Chondrocyte (in vitro differentiated cells): Measurements from ENCODE around the gene RMND5B. TPM values are rescaled to one million over a fixed set of nuclear protein-coding genes. Genes with fewer than 3 reads are reported as not detected.
A peak's percentile ranks its signal among the peaks of the same experiment; 100 is the strongest.

Source experiments
- DNase-seq: peaks from one replicate; pipeline ENCODE4 v3.0.0; 2021; ENCODE audit warnings: mixed read lengths, low spot score
- H3K27ac Mint-ChIP-seq: one replicate; pipeline ENCODE4 v1.8.0; 2021; ENCODE audit warnings: mild to moderate bottlenecking, moderate library complexity, mixed read lengths; ENCODE audit not compliant: unreplicated experiment
- H3K27me3 Mint-ChIP-seq: 2 replicates; pipeline ENCODE4 v1.8.0; 2021; ENCODE audit warnings: low read depth, mixed read lengths
- H3K36me3 Mint-ChIP-seq: 2 replicates; pipeline ENCODE4 v1.8.0; 2021; ENCODE audit warnings: low read depth, mixed read lengths
- H3K4me1 Mint-ChIP-seq: 2 replicates; pipeline ENCODE4 v1.8.0; 2021; ENCODE audit warnings: low read depth, mild to moderate bottlenecking, mixed read lengths
- H3K4me3 Mint-ChIP-seq: one replicate; pipeline ENCODE4 v1.8.0; 2021; ENCODE audit warnings: mild to moderate bottlenecking, moderate library complexity, mixed read lengths; ENCODE audit not compliant: unreplicated experiment
- H3K9me3 Mint-ChIP-seq: 2 replicates; pipeline ENCODE4 v1.8.0; 2021; ENCODE audit warnings: low read depth, mixed read lengths
- long read RNA-seq: library from polyadenylated mRNA; stranded (forward); transcript quantifications from one replicate; pipeline ENCODE4 v2.0.0, GENCODE V29; 2021
- total RNA-seq: library from RNA; stranded (reverse); gene quantifications from 3 replicates; pipeline ENCODE4 v1.2.1, GENCODE V29; 2021
- TF ChIP-seq, protein P1 (sequence below): fragments of 200-600 bp; sonication (generic); IDR thresholded peaks from 2 replicates; pipeline ENCODE4 v1.5.0; 2021; ENCODE audit warnings: antibody characterized with exemption, mild to moderate bottlenecking, moderate library complexity

Gene RMND5B, protein sequence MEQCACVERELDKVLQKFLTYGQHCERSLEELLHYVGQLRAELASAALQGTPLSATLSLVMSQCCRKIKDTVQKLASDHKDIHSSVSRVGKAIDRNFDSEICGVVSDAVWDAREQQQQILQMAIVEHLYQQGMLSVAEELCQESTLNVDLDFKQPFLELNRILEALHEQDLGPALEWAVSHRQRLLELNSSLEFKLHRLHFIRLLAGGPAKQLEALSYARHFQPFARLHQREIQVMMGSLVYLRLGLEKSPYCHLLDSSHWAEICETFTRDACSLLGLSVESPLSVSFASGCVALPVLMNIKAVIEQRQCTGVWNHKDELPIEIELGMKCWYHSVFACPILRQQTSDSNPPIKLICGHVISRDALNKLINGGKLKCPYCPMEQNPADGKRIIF
- 24.4 to 27.7 TPM (median 26.8 TPM) in 3 replicates for total RNA-seq
- long read RNA-seq, full-length matches to known transcripts: 24 of 82 reads
- long read RNA-seq, partial matches to known transcripts: 40 of 82 reads
- long read RNA-seq, other reads (novel, unspliced or antisense): 18 of 82 reads

DNA sequence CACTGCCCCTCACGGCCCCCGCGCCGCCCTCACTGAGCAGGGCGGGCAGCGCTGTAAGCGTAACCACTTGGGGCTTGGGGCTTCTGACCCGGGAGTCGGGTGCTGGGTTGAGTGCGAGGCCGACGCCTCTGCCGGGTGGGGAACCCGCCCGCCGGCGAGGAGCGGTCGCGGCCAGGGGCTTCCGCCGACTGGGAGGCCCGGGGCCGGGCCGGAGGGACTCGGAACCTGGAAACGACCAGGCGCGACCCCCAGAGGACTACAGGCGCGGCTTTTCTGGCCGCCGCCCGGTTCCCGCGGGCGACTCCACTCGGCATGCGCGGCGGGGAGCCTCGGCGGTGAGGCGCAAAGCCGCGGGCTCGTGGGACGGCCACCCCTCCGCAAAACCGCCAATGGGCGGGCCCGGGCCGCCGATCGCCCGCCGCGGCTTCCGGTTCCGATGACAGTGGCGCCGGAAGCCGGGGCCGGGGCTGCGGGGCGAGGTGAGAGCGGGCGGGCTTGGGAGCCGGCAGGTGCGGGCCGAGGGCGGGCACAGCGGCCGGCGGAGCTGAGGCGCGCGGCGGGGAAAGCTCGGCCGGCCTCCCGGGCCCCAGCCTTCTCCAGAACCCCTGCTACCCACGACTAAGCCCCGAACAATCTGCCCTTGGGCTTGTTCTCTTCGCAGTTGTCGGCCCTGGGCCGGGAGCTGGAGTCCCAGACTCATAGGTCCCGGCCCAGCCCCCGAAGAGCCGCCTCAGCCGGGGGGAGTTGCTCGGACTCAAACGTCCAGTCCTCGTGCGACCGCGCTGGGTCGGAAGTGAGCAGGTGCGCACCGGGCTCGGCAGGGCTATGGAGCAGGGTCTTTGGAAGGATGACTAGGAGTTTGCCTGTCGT lies at the start of gene RMND5B:
Gene RMND5B, plus strand, starts transcription at position 439 of the 870 bp plus-strand sequence. CDS start 7,106 bp downstream, outside the sequence.
- Mint-ChIP-seq H3K27ac (peak within 1 kb of the TSS; percentile 81), H3K9me3 (no peaks in the 10 kb centered on the region), H3K4me1 (peaks cover 16% of the 10 kb centered on the region), H3K36me3 (peaks cover 11% of the 10 kb centered on the region), H3K27me3 (no peaks in the 10 kb centered on the region), H3K4me3 (peak within 1 kb of the TSS; percentile 82)
- TF ChIP-seq, protein P1, sequence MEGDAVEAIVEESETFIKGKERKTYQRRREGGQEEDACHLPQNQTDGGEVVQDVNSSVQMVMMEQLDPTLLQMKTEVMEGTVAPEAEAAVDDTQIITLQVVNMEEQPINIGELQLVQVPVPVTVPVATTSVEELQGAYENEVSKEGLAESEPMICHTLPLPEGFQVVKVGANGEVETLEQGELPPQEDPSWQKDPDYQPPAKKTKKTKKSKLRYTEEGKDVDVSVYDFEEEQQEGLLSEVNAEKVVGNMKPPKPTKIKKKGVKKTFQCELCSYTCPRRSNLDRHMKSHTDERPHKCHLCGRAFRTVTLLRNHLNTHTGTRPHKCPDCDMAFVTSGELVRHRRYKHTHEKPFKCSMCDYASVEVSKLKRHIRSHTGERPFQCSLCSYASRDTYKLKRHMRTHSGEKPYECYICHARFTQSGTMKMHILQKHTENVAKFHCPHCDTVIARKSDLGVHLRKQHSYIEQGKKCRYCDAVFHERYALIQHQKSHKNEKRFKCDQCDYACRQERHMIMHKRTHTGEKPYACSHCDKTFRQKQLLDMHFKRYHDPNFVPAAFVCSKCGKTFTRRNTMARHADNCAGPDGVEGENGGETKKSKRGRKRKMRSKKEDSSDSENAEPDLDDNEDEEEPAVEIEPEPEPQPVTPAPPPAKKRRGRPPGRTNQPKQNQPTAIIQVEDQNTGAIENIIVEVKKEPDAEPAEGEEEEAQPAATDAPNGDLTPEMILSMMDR: no peak
- no peak for DNase-seq

DNA sequence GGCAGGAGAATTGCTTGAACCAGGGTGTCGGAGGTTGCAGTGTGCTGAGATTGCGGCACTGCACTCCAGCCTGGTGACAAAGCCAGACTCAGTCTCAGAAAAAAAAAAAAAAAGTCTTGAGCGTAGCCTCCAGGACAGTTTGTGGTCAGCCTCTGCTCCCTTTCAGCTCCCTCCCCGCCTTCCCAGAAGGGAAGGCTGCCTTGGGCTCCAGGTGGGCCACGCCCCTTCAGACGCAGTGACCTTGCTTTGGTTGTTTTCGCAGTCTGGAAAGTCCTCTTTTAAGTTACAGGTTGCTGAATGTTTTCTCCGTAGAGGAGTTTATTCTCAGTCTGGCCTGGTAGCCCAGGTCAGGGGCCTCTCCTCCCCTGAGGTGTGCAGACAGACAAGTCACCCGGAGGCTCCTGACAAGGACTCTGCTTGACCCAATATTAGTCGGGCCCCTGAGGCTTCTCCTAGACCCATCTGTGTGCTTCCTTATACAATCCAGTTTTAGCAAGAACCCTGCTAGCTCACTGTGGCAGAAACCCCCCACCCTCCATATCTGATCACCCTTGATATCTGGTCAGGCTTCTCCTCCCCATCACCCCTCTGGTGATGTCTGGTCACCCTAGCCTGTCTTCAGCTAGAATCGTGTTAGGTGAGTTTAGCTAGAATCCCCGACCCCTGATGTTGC lies 49.1 kb upstream of the RMND5B start:
- H3K27me3 Mint-ChIP-seq: peaks cover 27% of the 10 kb centered on the region
- no peaks in the 10 kb centered on the region for H3K4me1 Mint-ChIP-seq
- TF ChIP-seq, protein P1: no peak
- H3K27ac Mint-ChIP-seq: no peak overlapping the region
- no peak for DNase-seq
- H3K36me3 Mint-ChIP-seq: no peaks in the 10 kb centered on the region
- H3K4me3 Mint-ChIP-seq: no peak overlapping the region
- H3K9me3 Mint-ChIP-seq: no peaks in the 10 kb centered on the region

DNA sequence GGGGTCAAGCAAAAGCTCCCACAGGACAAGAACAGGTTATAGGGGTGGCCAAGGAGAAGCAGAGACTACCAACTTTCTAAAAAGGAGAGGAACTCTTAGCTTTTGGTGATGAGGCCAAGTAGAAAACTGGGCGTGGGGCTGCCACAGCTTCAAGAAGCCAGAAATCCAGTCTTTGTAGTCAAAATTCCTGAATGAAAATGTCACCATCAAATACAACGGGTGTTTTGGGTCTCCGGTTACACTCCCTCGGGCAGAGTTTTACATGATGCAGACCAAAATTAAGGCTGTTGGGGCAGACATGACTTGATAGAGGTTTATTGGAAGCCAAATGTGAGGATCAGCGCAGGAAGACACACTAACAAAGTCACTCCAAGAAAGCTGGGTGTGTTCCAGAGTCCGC lies 46.9 kb upstream of the RMND5B start:
- peaks cover 1% of the 10 kb centered on the region for H3K36me3 Mint-ChIP-seq
- TF ChIP-seq, protein P1: no peak
- H3K4me3 Mint-ChIP-seq: no peak overlapping the region
- DNase-seq: no peak
- no peak overlapping the region for H3K27ac Mint-ChIP-seq
- peaks cover 27% of the 10 kb centered on the region for H3K27me3 Mint-ChIP-seq
- H3K9me3 Mint-ChIP-seq: no peaks in the 10 kb centered on the region
- H3K4me1 Mint-ChIP-seq: no peaks in the 10 kb centered on the region

DNA sequence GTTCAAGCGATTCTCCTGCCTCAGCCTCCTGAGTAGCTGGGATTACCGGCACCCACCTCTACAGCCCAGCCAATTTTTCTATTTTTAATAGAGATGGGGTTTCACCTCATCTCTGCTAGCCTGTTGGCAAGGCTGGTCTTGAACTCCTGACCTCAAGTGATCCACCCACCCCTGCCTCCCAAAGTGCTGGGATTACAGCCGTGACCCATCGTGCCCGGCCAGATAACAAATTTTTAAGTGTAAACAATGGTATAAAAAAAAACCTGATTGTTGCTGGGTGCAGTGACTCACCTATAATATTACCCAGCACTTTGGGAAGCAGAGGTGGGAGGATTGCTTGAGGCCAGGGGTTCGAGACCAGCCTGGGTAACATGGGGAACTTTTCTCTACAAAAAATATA lies 45.5 kb upstream of the RMND5B start:
- peaks cover 27% of the 10 kb centered on the region for H3K27me3 Mint-ChIP-seq
- TF ChIP-seq, protein P1: no peak
- DNase-seq: no peak
- no peak overlapping the region for H3K4me3 Mint-ChIP-seq
- H3K4me1 Mint-ChIP-seq: no peaks in the 10 kb centered on the region
- H3K36me3 Mint-ChIP-seq: peaks cover 1% of the 10 kb centered on the region
- no peak overlapping the region for H3K27ac Mint-ChIP-seq
- H3K9me3 Mint-ChIP-seq: no peaks in the 10 kb centered on the region
